Stimulated activated CD8-positive, alpha-beta memory T cell treated with anti-CD3 and anti-CD28 coated beads, Interleukin-7, amount 100 ng/mL, for 1 hour (primary cell): ENCODE data around the gene NKPD1.

Source experiments
- DNase-seq, 2 donors: peaks; one replicate each; pipeline ENCODE4 v3.0.0-alpha.2; 2020; ENCODE audit warnings: low read depth in 2 of 2

NKPD1 gene, protein sequence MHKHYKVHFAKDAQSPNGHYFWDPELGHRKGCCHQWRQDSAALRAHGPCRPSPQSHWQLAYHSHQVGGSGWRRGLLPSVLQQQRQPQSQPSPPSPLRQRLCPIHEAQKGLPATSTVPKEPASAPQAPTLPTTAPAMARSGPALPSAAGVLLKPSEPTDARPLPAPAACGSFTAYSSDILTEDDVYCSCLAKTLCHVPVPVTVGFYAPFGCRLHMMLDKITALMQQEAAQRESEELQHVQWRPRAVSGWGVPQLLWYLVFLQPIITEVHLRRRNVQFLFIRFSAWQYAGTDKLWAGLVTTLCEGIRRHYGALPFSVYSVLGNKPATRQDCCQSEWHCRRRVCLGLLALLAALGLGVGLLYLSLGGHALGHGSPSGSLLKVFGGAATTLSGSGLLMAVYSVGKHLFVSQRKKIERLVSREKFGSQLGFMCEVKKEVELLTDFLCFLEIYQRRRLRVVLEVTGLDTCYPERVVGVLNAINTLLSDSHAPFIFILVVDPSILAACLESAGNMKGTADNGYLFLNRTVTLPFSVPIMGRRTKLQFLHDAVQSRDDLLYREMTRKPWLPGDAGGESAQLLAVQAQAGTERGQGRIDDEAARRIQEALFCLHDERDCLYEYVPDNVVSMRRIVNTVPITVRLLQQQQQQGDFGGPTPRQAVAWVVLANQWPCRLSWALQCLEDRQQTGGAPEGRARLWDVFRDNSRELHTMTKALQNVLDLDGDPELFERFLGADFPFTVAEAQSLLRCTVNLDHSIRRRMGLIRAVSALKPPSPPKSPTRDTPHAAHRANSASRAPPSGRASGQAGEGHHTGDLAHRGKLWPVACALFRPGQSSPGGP

DNA sequence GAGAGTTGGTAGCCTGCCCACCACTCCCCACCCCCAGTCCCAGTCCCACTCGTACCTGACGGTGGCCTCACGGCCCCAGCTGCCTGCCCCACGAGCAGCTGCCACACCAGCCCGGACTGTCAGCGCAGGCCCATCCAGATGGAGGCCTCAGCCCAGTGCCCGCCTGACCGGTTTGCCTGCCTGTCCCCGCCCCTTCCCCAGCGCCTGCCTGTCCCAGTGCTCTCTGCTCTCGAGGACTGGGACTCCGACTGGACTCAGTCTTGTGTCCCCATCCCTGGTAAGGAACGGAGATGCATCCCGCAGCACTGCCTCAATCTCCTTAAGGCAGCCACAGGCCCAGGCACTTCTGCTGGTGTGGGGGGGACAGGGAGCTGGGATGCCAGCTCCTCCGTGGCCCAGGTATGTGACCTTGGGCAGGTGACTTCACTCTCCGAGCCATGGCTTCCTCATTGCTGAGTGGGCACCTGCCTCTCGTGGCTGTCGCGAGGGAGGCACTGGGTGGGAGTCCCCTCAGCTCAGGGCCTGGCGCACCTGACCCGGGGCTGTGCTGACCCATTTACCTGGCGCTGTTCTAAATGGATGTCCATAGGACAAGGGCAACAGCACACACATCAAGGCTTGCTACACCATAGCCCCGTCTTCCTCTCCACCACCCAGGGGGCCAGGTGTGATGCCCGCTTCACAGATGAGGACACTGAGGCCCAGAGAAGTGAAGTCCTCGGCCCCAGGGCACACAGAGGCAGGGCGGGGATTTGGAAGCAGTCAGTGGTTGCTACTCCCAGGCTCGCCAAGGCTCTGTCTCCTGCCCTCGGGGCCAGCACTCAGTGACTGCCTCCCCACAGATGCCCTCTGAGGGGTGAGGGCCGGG lies at the start of gene NKPD1:
Gene NKPD1 (minus strand): TSS at position 113 of the 868 bp plus-strand sequence. CDS start 832 bp downstream, outside the sequence.
- DNase-seq: no peak

GRCh38 chr19:45206328-45206727 lies 45.5 kb upstream of the NKPD1 start:
- DNase-seq: no peak

DNA sequence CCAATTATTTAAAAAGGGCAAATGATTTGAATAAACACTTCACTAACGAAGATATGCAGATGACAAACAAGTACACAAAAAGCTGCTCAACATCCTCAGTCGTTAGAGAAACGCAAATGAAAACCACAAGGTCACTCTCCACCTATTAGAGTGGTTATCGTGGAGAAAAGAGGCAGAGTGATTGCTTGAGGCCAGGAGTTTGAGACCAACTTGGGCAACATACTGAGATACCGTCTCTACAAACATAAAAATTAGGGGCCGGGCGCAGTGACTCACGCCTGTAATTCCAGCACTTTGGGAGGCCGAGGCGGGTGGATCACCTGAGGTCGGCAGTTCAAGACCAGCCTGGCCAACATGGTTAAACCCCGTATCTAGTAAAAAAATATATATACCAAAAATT lies 45.0 kb upstream of the NKPD1 start:
- no peak for DNase-seq

DNA sequence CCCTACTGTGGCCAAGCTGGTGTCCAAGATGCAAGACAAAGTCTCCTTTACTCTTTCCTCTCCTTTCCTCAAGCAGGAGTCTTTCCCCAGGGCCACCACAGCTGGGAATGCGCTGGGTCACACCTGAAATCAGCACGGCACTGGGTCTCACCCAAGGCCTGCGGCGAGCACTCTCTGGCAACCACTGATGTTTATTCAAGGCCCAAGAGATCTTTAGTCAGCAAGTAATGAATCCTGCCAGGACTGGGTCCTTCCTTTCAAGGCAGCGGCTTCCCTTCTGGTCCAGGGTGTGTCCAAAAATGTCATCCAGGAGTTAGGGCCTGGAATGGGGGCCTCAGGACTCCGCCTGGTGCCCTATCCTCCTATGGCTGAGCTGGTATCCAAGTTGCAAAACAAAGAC lies 41.9 kb upstream of the NKPD1 start:
- no peak for DNase-seq

DNA sequence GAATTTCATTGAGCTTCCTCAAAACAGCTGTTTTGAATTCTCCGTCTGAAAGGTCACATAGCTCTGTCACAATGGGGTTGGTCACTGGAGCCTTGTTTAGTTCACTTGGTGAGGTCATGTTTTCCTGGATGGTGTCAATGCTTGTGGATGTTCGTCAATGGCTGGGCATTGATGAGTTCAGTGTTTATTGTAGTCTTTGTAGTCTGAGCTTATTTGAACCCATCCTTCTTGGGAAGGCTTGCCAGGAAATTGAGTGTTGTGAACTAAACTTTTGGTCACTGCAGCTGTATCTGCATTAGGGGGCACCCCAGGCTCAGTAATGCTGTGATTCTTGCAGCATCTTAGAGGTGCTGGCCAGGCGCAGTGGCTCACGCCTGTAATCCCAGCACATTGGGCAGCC lies 39.8 kb upstream of the NKPD1 start:
- no peak for DNase-seq

DNA sequence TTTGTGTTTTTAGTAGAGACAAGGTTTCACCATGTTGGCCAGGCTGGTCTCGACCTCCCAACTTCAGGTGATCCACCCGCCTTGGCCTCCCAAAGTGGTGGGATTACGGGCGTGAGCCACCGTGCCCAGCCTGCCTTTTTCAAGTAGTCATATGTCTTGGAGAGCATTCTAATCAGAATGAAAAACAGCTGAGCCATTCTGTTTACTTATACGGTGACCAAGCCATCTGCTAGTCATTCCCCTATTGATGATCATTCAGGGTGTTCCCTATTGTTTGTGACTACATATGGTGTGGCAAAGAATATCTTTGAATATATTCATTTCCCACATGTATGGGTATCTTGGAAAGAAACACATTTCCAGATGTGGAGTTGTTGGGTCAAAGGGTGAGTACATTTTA lies 35.0 kb upstream of the NKPD1 start:
- DNase-seq: no peak

- no peak for DNase-seq
Measured at GRCh38 chr19:45191375-45191774, 30.6 kb upstream of the NKPD1 start.

DNA sequence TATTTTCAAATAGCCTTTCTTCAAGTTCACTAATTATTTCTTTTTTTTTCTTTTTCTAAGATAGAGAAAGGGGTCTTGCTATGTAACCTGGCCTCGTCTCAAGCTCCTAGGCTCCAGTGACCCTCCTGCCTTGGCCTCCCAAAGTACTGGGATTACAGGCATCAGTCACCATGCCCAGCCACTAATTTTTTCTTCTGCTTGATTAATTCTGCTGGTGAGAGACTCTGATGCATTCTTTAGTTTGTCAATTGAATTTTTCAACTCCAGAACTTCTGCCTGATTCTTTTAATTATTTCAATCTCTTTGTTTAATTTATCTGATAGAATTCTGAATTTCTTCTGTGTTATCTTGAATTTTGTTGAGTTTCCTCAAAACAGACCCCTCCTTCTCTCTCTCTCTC lies 29.2 kb upstream of the NKPD1 start:
- no peak for DNase-seq

GRCh38 chr19:45187421-45188100 lies 26.8 kb upstream of the NKPD1 start:
- DNase-seq: no peak

DNA sequence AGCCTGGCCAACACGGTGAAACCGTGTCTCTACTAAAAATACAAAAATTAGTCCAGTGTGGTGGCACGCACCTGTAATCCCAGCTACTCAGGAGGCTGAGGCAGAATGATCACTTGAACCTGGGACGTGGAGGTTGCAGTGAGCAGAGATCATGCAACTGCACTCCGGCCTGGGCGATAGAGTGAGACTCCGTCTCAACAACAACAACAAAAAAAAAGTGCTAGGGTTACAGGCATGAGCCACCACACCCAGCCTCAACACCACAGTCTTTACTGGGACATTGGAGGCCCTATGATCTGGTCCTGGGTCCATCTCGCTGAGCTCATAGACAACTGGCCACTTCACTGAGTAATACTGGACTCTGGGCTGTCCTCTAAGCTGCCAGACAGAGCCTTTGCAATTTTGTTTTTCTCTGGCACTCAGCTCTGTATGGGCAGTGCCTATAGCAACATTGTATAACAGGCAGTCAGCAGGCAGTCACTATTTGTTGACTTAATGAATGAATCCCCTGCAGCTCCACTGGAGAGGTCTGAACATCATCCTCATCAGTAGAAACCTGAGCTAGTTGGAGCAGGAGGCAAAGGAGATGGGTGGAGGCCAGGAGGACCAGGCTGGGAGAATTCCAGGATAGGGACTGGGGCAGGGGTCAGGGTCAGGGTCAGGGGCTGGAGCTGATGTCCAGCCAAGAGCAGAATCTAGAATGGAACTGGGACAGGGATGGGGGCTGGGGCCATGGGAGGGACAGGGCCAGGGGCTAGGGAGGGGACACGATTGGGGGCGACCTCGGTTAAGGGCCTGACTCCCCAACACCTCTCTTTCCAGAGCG lies 25.9 kb upstream of the NKPD1 start:
- DNase-seq: no peak

- no peak for DNase-seq
Measured at GRCh38 chr19:45184115-45184514, 23.3 kb upstream of the NKPD1 start.

DNA sequence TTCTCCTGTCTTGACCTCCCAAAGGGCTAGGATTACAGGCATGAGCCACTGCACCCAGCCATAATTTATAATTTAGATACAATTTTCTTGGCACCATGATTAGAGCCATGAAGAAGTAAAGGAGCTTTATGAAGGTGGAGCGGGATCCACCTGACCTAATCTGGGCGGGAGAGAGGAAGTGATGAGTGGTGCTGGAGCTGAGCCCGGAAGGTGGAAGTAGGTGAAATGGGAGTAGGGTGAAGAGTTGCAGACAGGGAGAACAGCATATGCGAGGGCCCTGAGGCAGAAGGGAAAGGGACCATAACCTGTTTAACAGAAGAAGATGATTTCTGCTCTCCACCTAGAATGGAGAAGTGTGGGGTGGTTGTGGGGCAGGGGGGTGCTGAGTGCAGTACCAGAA lies 22.0 kb upstream of the NKPD1 start:
- no peak for DNase-seq

DNA sequence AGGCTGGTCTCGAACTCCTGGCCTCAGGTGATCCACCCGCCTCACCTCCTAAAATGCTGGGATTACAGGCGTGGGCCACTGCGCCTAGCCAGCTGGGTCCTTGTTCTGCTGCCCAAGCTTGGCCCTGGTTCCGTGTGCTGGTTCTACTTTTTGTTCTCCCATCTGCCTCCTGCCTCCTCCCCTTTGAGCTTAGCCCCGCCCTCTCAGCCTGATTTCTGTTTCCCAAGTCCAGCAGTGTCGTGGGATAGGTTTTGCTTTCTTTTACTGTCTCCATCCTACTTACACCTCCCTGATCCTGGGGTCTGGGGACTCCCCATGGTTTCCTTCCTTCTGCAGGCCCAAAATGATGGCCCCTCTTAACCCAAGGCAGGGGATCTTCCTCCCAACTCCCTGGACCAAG lies 20.2 kb upstream of the NKPD1 start:
- DNase-seq: no peak

- no peak for DNase-seq
Measured at GRCh38 chr19:45179892-45180370, 19.1 kb upstream of the NKPD1 start.

GRCh38 chr19:45179072-45179891 lies 18.5 kb upstream of the NKPD1 start:
- no peak for DNase-seq

GRCh38 chr19:45178262-45179071 lies 17.7 kb upstream of the NKPD1 start, which contains the start of gene BLOC1S3:
Gene BLOC1S3 (plus strand): TSS chr19:45178784. CDS start chr19:45179297, 513 bp downstream.
- DNase-seq: peak; percentile 99

DNA sequence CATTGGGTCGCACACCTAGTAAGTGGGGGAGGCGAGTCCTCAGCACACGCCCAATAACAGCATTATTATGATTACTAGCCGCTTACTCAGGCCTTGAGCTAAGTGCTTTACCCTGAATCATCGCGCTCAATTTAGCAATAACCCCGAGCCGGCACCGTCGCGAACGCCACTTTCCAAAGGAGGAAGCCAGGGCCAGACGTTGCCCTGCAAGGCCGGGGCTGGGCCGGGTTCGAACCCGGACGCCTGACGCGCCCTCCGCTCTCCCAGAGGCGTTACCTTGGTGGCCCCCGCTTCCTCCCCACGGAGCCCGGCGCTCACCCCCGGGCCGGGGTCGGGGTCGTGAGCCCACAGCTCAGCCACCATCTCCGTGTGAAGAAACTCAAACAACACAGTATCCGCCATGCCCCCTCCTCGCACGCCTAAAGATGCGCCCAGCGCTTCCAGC lies 17.1 kb upstream of the NKPD1 start, which contains the start of gene TRAPPC6A:
Gene TRAPPC6A (minus strand): TSS at position 421 of the 445 bp plus-strand sequence. CDS start 19 bp downstream, at position 402.
- no peak for DNase-seq
